OCI-LY7 (cell line): ENCODE data around the gene PPT1. TPM values are rescaled to one million over a fixed set of nuclear protein-coding genes. Genes with fewer than 3 reads are reported as not detected.

ENCODE experiments used
- BruUV-seq: library from RNA; stranded (reverse); fragments of 400-500 nt; replicated peaks from 2 replicates; lab custom pipeline; 2021; lab: Mats Ljungman, UMichigan
- CTCF ChIA-PET: fragments of 300-600 bp; sonication (Branson Sonifier 250); formaldehyde crosslinking; loops from one replicate; lab custom pipeline; 2022; ENCODE audit warnings: antibody characterized with exemption; ENCODE audit not compliant: unreplicated experiment; lab: Charles Lee
- POLR2A ChIA-PET: fragments of 300-600 bp; sonication (Branson Sonifier 250); formaldehyde crosslinking; loops from one replicate; lab custom pipeline; 2022; ENCODE audit warnings: antibody characterized with exemption; lab: Charles Lee
- DNase-seq: peaks from one replicate; pipeline ENCODE4 v3.0.0-alpha.2; 2015; ENCODE audit warnings: low spot score
- H2AFZ ChIP-seq: fragments of 200-600 bp; sonication (generic), shearing (Covaris generic); 2 replicates; pipeline ENCODE4 v1.6.1; 2014; ENCODE audit warnings: mild to moderate bottlenecking, antibody characterized with exemption, low read length, moderate library complexity
- H3K27ac ChIP-seq: fragments of 200-600 bp; sonication (generic); 2 replicates; pipeline ENCODE4 v1.5.1; 2014; ENCODE audit warnings: mixed run types, low read depth, mild to moderate bottlenecking, moderate library complexity, low read length, inconsistent platforms; ENCODE audit not compliant: poor library complexity, severe bottlenecking
- H3K36me3 ChIP-seq: fragments of 200-600 bp; sonication (generic); 2 replicates; pipeline ENCODE4 v1.6.1; 2014; ENCODE audit warnings: mild to moderate bottlenecking, antibody characterized with exemption, low read length, moderate library complexity, mixed read lengths; ENCODE audit not compliant: insufficient read depth
- H3K4me1 ChIP-seq: fragments of 200-600 bp; sonication (generic); 2 replicates; pipeline ENCODE4 v1.5.1; 2014; ENCODE audit warnings: mild to moderate bottlenecking, low read length; ENCODE audit not compliant: insufficient read depth, poor library complexity, severe bottlenecking
- H3K4me2 ChIP-seq: fragments of 200-600 bp; sonication (generic); 2 replicates; pipeline ENCODE4 v1.6.1; 2014; ENCODE audit warnings: mild to moderate bottlenecking, low read length
- H3K4me3 ChIP-seq: fragments of 200-600 bp; sonication (generic); 2 replicates; pipeline ENCODE4 v1.5.1; 2014; ENCODE audit warnings: mild to moderate bottlenecking, low read depth, low read length; ENCODE audit not compliant: poor library complexity, severe bottlenecking
- H3K79me2 ChIP-seq: fragments of 200-600 bp; sonication (generic); 2 replicates; pipeline ENCODE4 v1.6.1; 2016; ENCODE audit warnings: low read depth, mild to moderate bottlenecking, low read length, moderate library complexity, mixed read lengths; ENCODE audit not compliant: insufficient read depth
- H3K9me2 ChIP-seq: fragments of 200-600 bp; sonication (generic); 2 replicates; pipeline ENCODE4 v1.6.1; 2016; ENCODE audit warnings: mild to moderate bottlenecking, low read length, mixed read lengths; ENCODE audit not compliant: insufficient read depth
- H3K9me3 ChIP-seq: fragments of 200-600 bp; sonication (generic); 2 replicates; pipeline ENCODE4 v1.6.1; 2014; ENCODE audit warnings: mild to moderate bottlenecking, mixed run types, low read length, mixed read lengths
- H4K20me1 ChIP-seq: fragments of 200-600 bp; sonication (generic); 2 replicates; pipeline ENCODE4 v1.6.1; 2014; ENCODE audit warnings: mild to moderate bottlenecking, antibody characterized with exemption, low read length, moderate library complexity, mixed read lengths; ENCODE audit not compliant: insufficient read depth
- EZH2phosphoT487 ChIP-seq: fragments of 200-600 bp; sonication (generic); IDR thresholded peaks from 2 replicates; pipeline ENCODE4 v1.6.1; 2018; ENCODE audit warnings: low read depth, borderline replicate concordance, mild to moderate bottlenecking, mixed run types, antibody characterized with exemption, low read length, moderate library complexity, mixed read lengths
- intact Hi-C: fragments of 100-400 bp; cut with micrococcal nuclease; formaldehyde crosslinking; loops from one replicate; pipeline ENCODE4 v1.10.0; 2022; ENCODE audit not compliant: unreplicated experiment
- total RNA-seq, 2 experiments: library from RNA; depleted of rRNA in 1 of 2; stranded (reverse); fragments of >200 nt in 1 of 2; shearing (Covaris generic) in 1 of 2; gene quantifications; 2 replicates each; pipeline ENCODE4 v1.2.3, GENCODE V29; 2014 to 2022
- TF ChIP-seq, protein P1 (sequence below): fragments of 200-600 bp; sonication (generic); conservative IDR thresholded peaks from 2 replicates; pipeline ENCODE4 v1.5.1; 2014; ENCODE audit warnings: mild to moderate bottlenecking, antibody characterized with exemption, low read length, moderate library complexity, mixed read lengths

PPT1 gene
- total RNA-seq, 2 experiments from 2014 or later: 55.9 to 66.5 TPM

DNA sequence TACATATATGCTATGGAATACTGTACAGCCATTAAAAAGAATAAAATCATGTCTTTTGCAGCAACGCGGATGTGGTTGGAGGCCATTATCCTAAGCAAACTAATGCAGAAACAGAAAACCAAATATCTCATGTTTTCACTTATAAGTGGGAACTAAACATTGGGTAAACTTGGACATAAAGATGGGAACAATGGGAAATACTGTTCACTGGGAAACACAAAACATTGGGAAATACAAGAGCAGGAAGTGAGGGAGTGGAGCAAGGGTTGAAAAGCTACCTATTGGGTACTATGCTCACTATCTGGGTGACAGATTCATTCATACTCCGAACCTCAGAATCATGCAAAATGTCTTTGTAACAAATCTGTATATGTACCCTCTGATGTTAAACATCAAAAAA, 17.3 kb upstream of the PPT1 start:
- H3K27ac ChIP-seq: no peak overlapping the region
- TF ChIP-seq, protein P1, sequence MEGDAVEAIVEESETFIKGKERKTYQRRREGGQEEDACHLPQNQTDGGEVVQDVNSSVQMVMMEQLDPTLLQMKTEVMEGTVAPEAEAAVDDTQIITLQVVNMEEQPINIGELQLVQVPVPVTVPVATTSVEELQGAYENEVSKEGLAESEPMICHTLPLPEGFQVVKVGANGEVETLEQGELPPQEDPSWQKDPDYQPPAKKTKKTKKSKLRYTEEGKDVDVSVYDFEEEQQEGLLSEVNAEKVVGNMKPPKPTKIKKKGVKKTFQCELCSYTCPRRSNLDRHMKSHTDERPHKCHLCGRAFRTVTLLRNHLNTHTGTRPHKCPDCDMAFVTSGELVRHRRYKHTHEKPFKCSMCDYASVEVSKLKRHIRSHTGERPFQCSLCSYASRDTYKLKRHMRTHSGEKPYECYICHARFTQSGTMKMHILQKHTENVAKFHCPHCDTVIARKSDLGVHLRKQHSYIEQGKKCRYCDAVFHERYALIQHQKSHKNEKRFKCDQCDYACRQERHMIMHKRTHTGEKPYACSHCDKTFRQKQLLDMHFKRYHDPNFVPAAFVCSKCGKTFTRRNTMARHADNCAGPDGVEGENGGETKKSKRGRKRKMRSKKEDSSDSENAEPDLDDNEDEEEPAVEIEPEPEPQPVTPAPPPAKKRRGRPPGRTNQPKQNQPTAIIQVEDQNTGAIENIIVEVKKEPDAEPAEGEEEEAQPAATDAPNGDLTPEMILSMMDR: no peak
- TF ChIP-seq EZH2phosphoT487: no peak
- BruUV-seq: no TSS peak
- H3K9me2 ChIP-seq: no peaks in the 10 kb centered on the region
- no peaks in the 10 kb centered on the region for H3K36me3 ChIP-seq
- no peaks in the 10 kb centered on the region for H3K4me1 ChIP-seq
- no peak overlapping the region for H2AFZ ChIP-seq
- H3K4me2 ChIP-seq: no peak overlapping the region
- no peaks in the 10 kb centered on the region for H4K20me1 ChIP-seq
- H3K9me3 ChIP-seq: peaks cover 18% of the 10 kb centered on the region
- no peak for DNase-seq
- intact Hi-C loops: no loop called here
- ChIA-PET POLR2A (no interaction called here), CTCF (no interaction called here)
- H3K4me3 ChIP-seq: no peak overlapping the region
- no peaks in the 10 kb centered on the region for H3K79me2 ChIP-seq

DNA sequence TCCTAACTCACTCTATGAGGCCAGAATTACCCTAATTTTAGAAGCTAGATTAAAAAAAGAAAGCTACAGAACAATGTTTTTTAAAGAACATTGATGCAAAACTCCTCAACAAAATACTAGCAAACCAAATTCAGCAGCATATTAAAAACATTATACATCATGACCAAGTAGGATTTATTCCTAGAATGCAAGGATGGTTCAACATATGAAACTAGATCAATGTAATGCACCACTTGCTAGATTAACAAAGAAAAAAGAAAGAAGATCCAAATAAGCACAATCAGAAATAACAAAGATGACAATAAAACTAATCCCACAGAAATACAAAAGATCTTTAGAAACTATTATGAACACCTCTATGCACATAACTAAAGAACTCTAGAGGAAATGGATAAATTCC, 13.3 kb upstream of the PPT1 start:
- H3K4me3 ChIP-seq: no peak overlapping the region
- H3K36me3 ChIP-seq: no peaks in the 10 kb centered on the region
- H2AFZ ChIP-seq: no peak overlapping the region
- H3K79me2 ChIP-seq: no peaks in the 10 kb centered on the region
- no peak for TF ChIP-seq EZH2phosphoT487
- TF ChIP-seq, protein P1: no peak
- no peak overlapping the region for H3K27ac ChIP-seq
- CTCF ChIA-PET: no interaction called here
- no peaks in the 10 kb centered on the region for H4K20me1 ChIP-seq
- POLR2A ChIA-PET: no interaction called here
- no TSS peak for BruUV-seq
- no peak overlapping the region for H3K4me2 ChIP-seq
- H3K9me2 ChIP-seq: no peaks in the 10 kb centered on the region
- DNase-seq: no peak
- no peaks in the 10 kb centered on the region for H3K4me1 ChIP-seq
- intact Hi-C loops: no loop called here
- peaks cover 18% of the 10 kb centered on the region for H3K9me3 ChIP-seq

DNA sequence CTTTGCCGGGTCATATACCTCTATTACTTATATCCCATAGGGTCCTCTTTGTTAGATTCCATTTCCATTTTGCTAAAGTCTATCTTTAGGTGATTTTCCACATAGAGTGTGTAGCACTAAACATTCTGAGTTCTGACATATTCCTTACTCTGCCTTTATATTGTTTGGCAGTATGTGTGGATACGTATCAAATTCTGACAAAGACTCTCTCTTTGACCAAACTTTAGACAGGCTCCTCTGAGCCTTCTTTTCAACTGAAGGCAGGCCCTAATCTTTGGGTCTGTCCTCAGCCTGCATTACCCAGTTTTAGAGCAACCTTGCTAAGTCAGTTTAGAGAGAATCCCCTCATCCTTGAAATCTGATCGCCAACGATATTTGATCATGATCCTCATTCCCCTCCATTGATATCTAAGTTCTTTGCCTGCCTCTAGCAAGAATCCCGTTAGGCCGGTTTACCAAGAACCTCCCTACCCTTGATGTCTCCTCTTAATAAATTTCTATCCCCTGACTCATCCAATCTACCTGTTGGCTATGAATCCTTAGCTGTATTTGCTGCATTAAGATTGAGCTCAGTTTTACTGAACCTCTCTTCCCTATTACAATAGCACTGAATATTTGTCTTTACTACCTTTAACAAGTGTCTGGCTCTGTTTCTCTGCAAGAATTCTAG, 10.4 kb upstream of the PPT1 start:
- Histone ChIP-seq H3K79me2 (no peaks in the 10 kb centered on the region), H3K4me1 (no peaks in the 10 kb centered on the region), H3K9me3 (peaks cover 24% of the 10 kb centered on the region), H2AFZ (no peak overlapping the region), H3K9me2 (no peaks in the 10 kb centered on the region), H3K4me2 (no peak overlapping the region), H4K20me1 (no peaks in the 10 kb centered on the region), H3K27ac (no peak overlapping the region), H3K4me3 (no peak overlapping the region), H3K36me3 (no peaks in the 10 kb centered on the region)
- POLR2A ChIA-PET: interaction anchor here (0.6 kb wide), 3 partner anchors 13 to 272 kb away, joined by 3 read pairs; no protein-coding TSS in a partner anchor
- TF ChIP-seq EZH2phosphoT487: no peak
- TF ChIP-seq, protein P1: no peak
- no TSS peak for BruUV-seq
- intact Hi-C loops: no loop called here
- CTCF ChIA-PET: no interaction called here
- DNase-seq: no peak
